Gastrocnemius medialis (tissue), 4 donors: ENCODE results near the gene WEE2. TPM values are rescaled to one million over a fixed set of nuclear protein-coding genes. Genes with fewer than 3 reads are reported as not detected.

Source experiments
- ATAC-seq, 2 donors: fragments of 150-250 bp; one replicate each; pipeline ENCODE4 v1.9.1; 2016
- DNase-seq, 2 donors: peaks; one replicate each; pipeline ENCODE4 v3.0.0-alpha.2; 2019
- H3K27ac ChIP-seq, 4 donors: fragments of 200-600 bp; sonication (generic); 1 replicate in 1 of 4; 2 replicates in 3 of 4; pipeline ENCODE4 v1.5.1; 2016 to 2018; ENCODE audit warnings: mild to moderate bottlenecking in 2 of 4, moderate library complexity in 1 of 4
- H3K27me3 ChIP-seq, 3 donors: fragments of 200-600 bp; sonication (generic) in 2 of 3; 1 replicate in 1 of 3; 2 replicates in 2 of 3; pipeline versions ENCODE4 v1.5.1 to v1.6.0; 2016 to 2019; ENCODE audit warnings: mild to moderate bottlenecking in 1 of 3, moderate library complexity in 1 of 3
- H3K36me3 ChIP-seq, 2 donors: fragments of 200-600 bp; sonication (generic) in 1 of 2; one replicate each; pipeline ENCODE4 v1.5.1; 2017 to 2018
- H3K4me1 ChIP-seq, 2 donors: fragments of 200-600 bp; sonication (generic) in 1 of 2; one replicate each; pipeline ENCODE4 v1.5.1; 2016 to 2017; ENCODE audit warnings: mild to moderate bottlenecking in 2 of 2
- H3K4me3 ChIP-seq, 4 donors: fragments of 200-600 bp; sonication (generic) in 3 of 4; 1 replicate in 1 of 4; 2 replicates in 3 of 4; pipeline ENCODE4 v1.5.1; 2016 to 2019; ENCODE audit warnings: mild to moderate bottlenecking in 2 of 4
- H3K9me3 ChIP-seq, 3 donors: fragments of 200-600 bp; sonication (generic) in 2 of 3; 1 replicate in 1 of 3; 2 replicates in 2 of 3; pipeline ENCODE4 v1.5.1; 2016 to 2019
- POLR2A ChIP-seq, 2 donors: fragments of 450-650 bp; IDR thresholded peaks; one replicate each; pipeline ENCODE4 v1.6.1; 2017; ENCODE audit warnings: antibody characterized with exemption in 2 of 2, mild to moderate bottlenecking in 2 of 2, moderate library complexity in 2 of 2
- in situ Hi-C, 4 donors: fragments of 200-750 bp; cut with MboI; loops; one replicate each; pipeline versions ENCODE4 v1.15.0 to v1.8.0; 2017; ENCODE audit warnings: low sequenced_read_pairs in 4 of 4
- intact Hi-C: fragments of 100-400 bp; cut with DNase I; formaldehyde crosslinking; loops from one replicate; pipeline ENCODE4 v1.15.1; 2023; ENCODE audit warnings: low total_unique reads
- total RNA-seq, 4 donors: library from RNA; depleted of rRNA; stranded (reverse); fragments of >200 nt; gene quantifications; one replicate each; pipeline versions ENCODE4 v1.1.0 to v1.2.3, GENCODE V29; 2016
- TF ChIP-seq, protein P1 (sequence below), 5 experiments: fragments of 450-650 bp in 3 of 5; fragments of 200-600 bp in 2 of 5; sonication (generic) in 2 of 5; IDR thresholded peaks in 4 of 5; conservative IDR thresholded peaks in 1 of 5; 1 replicate in 4 of 5; 2 replicates in 1 of 5; pipeline ENCODE4 v1.5.1; 2016 to 2019; ENCODE audit warnings: antibody characterized with exemption in 5 of 5, mild to moderate bottlenecking in 3 of 5, moderate library complexity in 3 of 5

Gene WEE2
- total RNA-seq, 4 donors from 2014 or later, result not detected

DNA sequence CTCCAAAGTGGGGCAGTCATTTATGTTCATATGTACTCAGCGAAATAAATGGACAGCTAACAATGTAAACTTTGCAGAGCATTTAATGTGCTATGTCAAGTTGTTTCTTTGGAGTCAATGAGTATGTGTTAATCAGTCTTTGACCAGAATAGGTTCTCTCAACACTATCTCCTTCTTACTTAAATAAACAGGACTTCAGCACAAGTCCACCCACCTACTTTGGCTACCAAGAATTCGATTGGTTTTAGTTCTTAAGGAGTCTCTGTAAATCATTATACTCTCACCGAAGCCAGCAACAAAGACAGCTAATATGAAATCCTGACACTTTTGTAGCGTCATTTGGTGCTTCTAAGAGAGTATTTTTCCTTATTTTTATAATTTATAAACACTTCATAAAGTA lies 6.9 kb downstream of the WEE2 start:
- DNase-seq (no peak), ATAC-seq (no peak)
- Histone ChIP-seq H3K4me3 (no peak overlapping the region), H3K27ac (no peak overlapping the region), H3K36me3 (no peaks in the 10 kb centered on the region), H3K4me1 (peaks cover 0 to 1% of the 10 kb centered on the region in 2 donors), H3K27me3 (no peaks in the 10 kb centered on the region), H3K9me3 (no peaks in the 10 kb centered on the region)
- TF ChIP-seq, protein P1, sequence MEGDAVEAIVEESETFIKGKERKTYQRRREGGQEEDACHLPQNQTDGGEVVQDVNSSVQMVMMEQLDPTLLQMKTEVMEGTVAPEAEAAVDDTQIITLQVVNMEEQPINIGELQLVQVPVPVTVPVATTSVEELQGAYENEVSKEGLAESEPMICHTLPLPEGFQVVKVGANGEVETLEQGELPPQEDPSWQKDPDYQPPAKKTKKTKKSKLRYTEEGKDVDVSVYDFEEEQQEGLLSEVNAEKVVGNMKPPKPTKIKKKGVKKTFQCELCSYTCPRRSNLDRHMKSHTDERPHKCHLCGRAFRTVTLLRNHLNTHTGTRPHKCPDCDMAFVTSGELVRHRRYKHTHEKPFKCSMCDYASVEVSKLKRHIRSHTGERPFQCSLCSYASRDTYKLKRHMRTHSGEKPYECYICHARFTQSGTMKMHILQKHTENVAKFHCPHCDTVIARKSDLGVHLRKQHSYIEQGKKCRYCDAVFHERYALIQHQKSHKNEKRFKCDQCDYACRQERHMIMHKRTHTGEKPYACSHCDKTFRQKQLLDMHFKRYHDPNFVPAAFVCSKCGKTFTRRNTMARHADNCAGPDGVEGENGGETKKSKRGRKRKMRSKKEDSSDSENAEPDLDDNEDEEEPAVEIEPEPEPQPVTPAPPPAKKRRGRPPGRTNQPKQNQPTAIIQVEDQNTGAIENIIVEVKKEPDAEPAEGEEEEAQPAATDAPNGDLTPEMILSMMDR (IDR thresholded peaks at IDR 0.05 in 4 of 5, conservative IDR thresholded peaks at IDR 0.05 in 1 of 5), result no peak
- no peak for TF ChIP-seq POLR2A (IDR thresholded peaks at IDR 0.05)
- intact Hi-C loops (no loop called here), in situ Hi-C loops (no loop called here)

DNA sequence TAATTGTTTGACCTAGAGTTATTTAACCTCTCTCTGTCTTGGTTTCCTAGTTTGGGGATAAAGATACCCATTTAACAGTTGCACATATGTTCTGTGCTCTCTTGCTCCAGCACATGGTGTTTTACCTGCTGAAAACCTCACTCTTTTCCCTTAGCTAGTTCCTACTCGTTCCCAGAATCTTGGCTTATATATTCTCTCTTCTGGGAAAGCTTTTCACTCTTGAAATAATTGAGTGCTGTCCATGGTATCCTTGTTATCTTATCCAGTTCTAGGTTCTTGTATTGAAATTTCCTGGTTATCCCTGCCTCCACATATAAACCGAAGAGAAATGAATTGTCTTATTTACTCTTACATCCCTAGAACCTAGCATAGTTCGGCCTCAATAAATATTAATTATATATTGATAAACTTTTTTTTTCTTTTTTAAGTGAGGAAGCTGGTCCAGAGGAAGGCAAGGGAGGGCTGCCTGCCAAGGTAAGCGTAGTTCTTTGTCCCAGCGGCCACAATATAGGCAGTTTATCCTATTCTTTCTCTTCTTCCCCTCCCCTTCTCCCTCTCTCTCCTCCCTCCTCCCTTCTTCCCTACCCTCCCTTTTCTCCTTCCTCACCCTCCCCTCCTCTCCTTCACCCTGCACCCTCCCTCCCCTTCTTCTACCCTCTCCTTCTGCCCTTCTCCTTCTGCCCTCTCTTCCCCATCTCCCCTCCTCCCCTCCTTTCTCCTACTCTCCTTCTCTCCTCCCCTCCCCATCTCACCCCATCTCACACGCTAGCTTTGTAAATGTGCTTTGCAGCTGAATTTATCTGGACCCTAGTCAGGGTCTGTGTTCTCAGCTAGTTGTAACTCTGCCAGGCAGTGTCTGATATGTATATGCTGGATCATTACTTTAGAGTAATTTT lies 7.9 kb downstream of the WEE2 start:
- intact Hi-C loops, result no loop called here
- ATAC-seq, result no peak

DNA sequence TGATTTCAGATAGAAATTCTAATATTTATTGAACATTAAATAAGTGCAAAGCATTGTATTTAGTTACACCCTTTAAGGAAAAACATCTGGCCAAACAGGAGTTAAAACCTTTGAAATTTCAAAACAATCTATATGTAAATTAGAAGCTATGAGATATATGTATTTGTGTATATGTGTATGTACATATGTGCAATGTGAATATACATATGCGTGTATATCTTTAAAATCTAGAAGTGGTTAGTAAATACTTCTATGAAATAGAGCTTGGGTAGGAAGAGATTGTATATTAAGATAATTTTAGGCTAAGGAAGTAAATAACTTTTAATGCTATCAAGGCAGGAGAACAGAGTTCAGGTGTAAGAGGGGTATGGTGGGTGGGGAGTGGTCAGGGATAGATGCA lies 9.3 kb downstream of the WEE2 start:
- intact Hi-C loops, result no loop called here

More for the DNA sequence above, 7.9 kb downstream of the WEE2 start:
- Histone ChIP-seq H3K27ac (no peak overlapping the region), H3K9me3 (no peaks in the 10 kb centered on the region), H3K4me1 (no peaks in the 10 kb centered on the region), H3K27me3 (no peaks in the 10 kb centered on the region), H3K36me3 (no peaks in the 10 kb centered on the region), H3K4me3 (no peak overlapping the region)
- in situ Hi-C loops, result no loop called here
- DNase-seq, result no peak
- no peak for TF ChIP-seq POLR2A (IDR thresholded peaks at IDR 0.05)
- TF ChIP-seq, protein P1 (IDR thresholded peaks at IDR 0.05 in 4 of 5, conservative IDR thresholded peaks at IDR 0.05 in 1 of 5), result no peak

DNA sequence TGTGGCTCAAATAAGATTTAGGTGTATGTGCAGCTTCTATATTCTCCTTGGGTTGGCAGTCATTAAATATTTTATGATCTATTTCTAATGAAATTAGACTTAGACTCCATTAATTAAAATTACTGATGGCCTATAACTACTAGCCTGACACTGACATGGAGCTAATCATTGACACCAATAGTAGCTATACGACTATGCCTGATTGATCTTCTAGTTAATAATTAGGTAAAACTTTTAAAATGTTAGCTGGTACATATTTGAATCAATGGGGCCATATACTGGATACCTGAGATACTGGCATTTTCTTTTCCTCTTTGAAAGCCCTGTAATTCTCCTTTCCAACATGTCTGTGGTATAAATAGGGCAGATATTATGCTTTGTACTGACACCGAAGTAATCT lies 14.4 kb downstream of the WEE2 start:
- intact Hi-C loops, result no loop called here
- Histone ChIP-seq H3K27ac (no peak overlapping the region), H3K9me3 (no peaks in the 10 kb centered on the region), H3K36me3 (no peaks in the 10 kb centered on the region), H3K4me1 (no peaks in the 10 kb centered on the region), H3K27me3 (no peaks in the 10 kb centered on the region), H3K4me3 (no peak overlapping the region)
- in situ Hi-C loops, result no loop called here
- ATAC-seq (no peak), DNase-seq (no peak)
- TF ChIP-seq, protein P1 (IDR thresholded peaks at IDR 0.05 in 4 of 5, conservative IDR thresholded peaks at IDR 0.05 in 1 of 5), result no peak
- no peak for TF ChIP-seq POLR2A (IDR thresholded peaks at IDR 0.05)

More for the DNA sequence above, 9.3 kb downstream of the WEE2 start:
- Histone ChIP-seq H3K4me3 (no peak overlapping the region), H3K27me3 (no peaks in the 10 kb centered on the region), H3K9me3 (no peaks in the 10 kb centered on the region), H3K36me3 (no peaks in the 10 kb centered on the region), H3K27ac (no peak overlapping the region), H3K4me1 (no peaks in the 10 kb centered on the region)
- in situ Hi-C loops, result no loop called here
- DNase-seq, result no peak
- TF ChIP-seq POLR2A (IDR thresholded peaks at IDR 0.05), result no peak
- TF ChIP-seq, protein P1 (IDR thresholded peaks at IDR 0.05 in 4 of 5, conservative IDR thresholded peaks at IDR 0.05 in 1 of 5), result no peak
- ATAC-seq, result no peak
